GM21723 (cell line): ENCODE results near the gene GPATCH1.
"Not testable (repeated sequence)": the region's sequence is repeated elsewhere in the genome, so short reads cannot be mapped to it uniquely, and the experiment has no call there.

Experiments used
- ATAC-seq: cut with Tn5 transposase; IDR thresholded peaks from one replicate; pipeline ENCODE4 v1.9.1; 2021; ENCODE audit warnings: mild to moderate bottlenecking, moderate library complexity; ENCODE audit not compliant: unreplicated experiment

The GPATCH1 gene

GRCh38 chr19:33152625-33153024 lies 71.6 kb downstream of the GPATCH1 start:
- not testable (repeated sequence) for ATAC-seq

DNA sequence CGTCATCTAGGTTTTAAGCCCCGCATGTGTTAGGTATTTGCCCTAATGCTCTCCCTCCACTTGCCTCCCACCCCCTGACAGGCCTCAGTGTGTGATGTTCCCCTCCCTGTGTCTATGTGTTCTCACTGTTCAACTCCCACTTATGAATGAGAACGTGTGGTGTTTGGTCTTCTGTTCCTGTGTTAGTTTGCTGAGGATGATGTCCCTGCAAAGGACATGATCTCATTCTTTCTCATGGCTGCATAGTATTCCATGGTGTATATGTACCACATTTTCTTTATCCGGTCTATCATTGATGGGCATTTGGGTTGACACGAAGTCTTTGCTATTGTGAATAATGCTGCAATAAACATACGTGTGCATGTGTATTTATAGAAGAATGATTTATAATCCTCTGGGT lies 73.3 kb downstream of the GPATCH1 start:
- not testable (repeated sequence) for ATAC-seq

DNA sequence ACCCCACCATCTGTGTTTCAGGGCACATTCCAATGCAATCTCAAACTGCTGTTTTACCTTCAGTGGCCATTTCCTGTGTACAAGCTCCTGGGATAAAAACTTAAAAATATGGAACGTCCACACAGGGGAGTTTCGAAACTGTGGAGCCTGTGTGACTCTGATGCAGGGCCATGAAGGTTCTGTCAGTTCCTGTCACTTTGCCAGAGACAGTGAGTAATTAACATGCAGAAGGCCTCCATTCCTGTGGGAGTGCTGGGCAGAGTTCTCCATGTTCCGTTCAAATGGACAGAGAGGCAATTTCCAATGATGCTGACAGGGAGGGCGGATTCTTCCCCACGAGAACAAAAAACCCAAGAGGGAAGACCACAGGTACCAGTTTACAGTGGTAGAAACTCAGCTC lies 75.4 kb downstream of the GPATCH1 start:
- no peak for ATAC-seq

- ATAC-seq, result no peak
Measured at GRCh38 chr19:33157906-33158305, 76.9 kb downstream of the GPATCH1 start.

- no peak for ATAC-seq
Measured at GRCh38 chr19:33158365-33158764, 77.4 kb downstream of the GPATCH1 start.

- ATAC-seq, result no peak
Measured at GRCh38 chr19:33159149-33159548, 78.2 kb downstream of the GPATCH1 start.

DNA sequence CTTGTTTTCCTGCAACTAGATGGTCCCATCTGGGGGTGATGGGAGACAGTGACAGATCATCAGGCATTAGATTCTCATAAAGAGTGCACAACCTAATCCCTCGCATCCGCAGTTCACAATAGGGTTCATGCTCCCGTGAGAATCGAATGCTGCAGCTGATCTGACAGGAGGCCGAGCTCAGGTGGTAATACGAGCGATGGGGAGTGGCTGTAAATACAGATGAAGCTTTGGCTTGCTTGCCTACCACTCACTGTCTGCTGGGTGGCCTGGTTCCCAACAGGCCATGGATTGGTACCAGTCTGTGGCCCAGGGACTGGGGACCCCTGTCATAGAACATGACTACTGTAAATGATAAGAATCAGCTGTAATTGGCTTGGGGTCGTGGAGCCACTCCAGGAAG lies 78.9 kb downstream of the GPATCH1 start:
- no peak for ATAC-seq

GRCh38 chr19:33161201-33161600 lies 80.2 kb downstream of the GPATCH1 start:
- ATAC-seq, result no peak

- no peak for ATAC-seq
Measured at GRCh38 chr19:33163481-33163880, 82.5 kb downstream of the GPATCH1 start.

GRCh38 chr19:33166037-33166436 lies 85.1 kb downstream of the GPATCH1 start:
- ATAC-seq, result not testable (repeated sequence)

GRCh38 chr19:33167438-33167837 lies 86.5 kb downstream of the GPATCH1 start:
- no peak for ATAC-seq

- no peak for ATAC-seq
Measured at GRCh38 chr19:33168528-33168927, 87.5 kb downstream of the GPATCH1 start.

GRCh38 chr19:33171222-33171795 lies 90.3 kb downstream of the GPATCH1 start:
- no peak for ATAC-seq

DNA sequence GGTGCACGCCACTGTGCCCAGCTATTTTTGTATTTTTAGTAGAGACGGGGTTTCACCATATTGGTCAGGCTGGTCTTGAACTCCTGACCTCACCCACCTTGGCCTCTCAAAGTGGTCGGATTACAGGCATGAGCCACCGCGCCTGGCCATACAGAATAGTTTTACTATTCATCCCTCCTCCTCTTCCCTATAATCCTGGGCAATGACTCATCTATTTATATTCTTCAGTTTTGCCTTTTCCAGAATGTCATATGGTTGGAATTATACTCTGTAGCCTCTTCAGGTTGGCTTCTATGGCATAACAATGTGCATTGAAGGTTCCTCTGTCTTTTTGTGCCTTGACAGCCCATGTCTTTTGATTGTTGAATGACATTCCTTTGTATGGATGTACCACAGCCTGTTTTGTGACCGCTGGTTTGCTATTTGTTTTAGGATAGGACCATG lies 91.0 kb downstream of the GPATCH1 start:
- ATAC-seq, result no peak

DNA sequence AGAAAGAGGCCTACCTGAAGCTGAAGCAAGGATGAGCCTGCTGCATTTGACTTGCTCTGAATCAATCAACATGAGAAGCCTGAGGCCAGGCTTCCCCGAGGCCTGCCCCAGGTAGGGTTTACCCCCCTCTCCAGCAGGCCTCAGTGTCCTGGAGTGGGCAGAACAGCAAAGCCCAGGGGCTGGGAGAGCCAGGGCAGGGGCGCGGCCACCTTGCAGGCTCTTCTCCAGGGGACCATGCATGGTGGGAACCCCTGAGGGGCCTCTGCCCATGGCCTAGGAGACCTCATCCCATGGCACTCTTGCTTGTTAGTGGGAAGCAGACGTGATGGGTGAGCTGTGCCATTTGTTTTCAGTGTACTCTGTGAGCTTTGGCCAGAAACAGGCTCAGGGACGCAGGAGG lies 93.2 kb downstream of the GPATCH1 start:
- no peak for ATAC-seq

- ATAC-seq, result no peak
Measured at GRCh38 chr19:33175156-33175782, 94.3 kb downstream of the GPATCH1 start.

DNA sequence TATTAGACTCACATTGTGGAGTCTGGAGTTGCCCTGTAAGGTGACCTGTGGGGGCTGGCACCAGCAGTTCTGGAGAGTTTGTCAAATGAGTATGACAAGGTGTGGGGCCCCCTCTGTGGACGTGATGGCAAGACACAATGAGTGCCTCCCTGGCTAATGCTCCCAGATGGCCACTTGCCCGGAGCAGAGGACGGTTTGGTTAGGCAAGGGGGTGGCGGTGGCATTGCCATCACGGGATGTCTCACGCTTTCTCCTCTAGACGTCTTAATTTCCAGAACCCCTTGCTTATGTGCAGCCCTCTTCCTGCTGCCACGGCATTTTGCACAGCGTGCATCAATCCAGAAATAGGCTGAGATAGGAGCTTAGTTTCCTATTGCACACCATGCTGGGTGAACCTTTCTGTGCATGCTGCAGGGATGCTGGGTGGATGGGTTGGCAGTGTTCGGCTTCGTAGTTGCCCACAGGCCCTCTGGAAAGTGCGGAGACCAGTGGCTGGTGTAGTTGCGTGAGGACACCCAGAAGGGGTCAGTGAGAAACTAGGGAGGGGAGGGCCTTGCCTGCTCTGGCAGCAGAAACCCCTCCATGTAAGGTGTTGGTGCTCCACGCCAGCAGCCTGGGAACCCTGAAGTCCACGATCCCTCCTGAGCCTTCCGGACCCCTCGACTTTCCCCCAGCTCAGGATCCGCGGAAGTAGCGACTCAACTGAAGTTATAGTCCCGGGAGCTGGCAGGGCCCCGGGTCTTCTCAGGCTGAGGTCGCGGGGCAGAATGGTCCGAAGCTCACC lies 95.1 kb downstream of the GPATCH1 start:
- peak; percentile 13 for ATAC-seq

- ATAC-seq, result peak; percentile 84
Measured at GRCh38 chr19:33176670-33177416, 95.9 kb downstream of the GPATCH1 start.

- ATAC-seq, result peak; percentile 16
Measured at GRCh38 chr19:33177417-33177979, 96.5 kb downstream of the GPATCH1 start.
